M059J (cell line): ENCODE results near the gene OVCA2. TPM values are rescaled to one million over a fixed set of nuclear protein-coding genes. Genes with fewer than 3 reads are reported as not detected.

Source experiments
- DNase-seq: peaks from one replicate; pipeline ENCODE4 v3.0.0-alpha.2; 2012; ENCODE audit warnings: low read depth
- total RNA-seq: library from RNA; depleted of rRNA; stranded (reverse); fragments of >200 nt; shearing (Covaris generic); gene quantifications from 2 replicates; pipeline ENCODE4 v1.2.3, GENCODE V29; 2014; rRNA removed

The OVCA2 gene
- total RNA-seq = 18.9 and 24.0 TPM in 2 replicates

DNA sequence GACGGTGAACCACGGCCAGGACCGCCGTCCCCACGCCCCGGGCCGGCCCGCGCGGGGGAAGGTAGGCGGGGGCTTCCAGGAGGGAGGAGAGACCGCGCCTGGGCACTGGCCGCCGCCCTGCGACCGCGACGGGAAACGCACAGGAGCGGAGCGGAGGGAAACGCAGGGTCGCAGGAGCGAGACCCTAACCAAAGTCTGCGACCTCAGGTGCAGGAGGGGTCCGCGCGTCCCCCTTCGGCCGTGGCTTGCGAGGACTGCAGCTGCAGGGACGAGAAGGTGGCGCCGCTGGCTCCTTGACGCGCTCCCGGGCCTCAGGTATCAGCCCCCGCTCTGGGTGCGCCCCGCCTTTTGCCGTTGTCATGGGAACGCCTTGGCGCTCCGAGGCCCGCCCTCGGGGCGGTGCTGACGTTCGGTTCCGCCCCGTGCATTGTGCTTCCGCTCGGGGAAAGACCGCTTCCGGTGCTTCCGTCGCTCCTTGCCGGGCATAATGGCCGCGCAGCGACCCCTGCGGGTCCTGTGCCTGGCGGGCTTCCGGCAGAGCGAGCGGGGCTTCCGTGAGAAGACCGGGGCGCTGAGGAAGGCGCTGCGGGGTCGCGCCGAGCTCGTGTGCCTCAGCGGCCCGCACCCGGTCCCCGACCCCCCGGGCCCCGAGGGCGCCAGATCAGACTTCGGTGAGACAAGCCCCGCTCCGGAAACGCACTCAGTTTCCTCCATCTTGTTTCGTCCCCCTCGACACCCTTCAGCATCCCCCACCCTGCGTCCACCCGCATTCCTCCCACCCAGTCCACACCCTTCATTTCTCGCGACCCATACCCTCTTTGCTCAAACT lies at the start of gene OVCA2:
OVCA2 (plus strand) TSS at position 462 of the 829 bp plus-strand sequence; CDS start at position 488, 26 bp downstream.
- peak; percentile 91 for DNase-seq

- DNase-seq = no peak
These were observed 49.3 kb upstream of the OVCA2 start for GRCh38 chr17:1992541-1992940.

DNA sequence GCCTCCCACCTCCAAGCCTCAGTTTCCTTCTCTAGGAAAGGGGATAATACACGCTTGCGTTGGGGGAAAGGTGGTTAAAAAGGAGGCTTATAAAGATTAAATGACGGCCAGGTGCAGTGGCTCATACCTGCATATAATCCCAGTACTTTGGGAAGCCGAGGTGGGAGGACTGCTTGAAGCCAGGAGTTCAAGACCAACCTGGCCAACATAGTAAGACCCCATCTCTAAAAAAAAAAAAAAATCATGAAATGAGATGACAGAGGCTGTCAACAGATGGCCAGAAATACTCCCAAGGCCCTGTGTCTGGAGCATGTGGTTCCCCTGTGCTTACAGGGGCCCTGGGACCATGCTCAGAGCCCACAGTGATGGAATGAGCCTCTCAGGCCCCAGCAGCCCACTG lies 47.1 kb upstream of the OVCA2 start:
- DNase-seq = no peak

DNA sequence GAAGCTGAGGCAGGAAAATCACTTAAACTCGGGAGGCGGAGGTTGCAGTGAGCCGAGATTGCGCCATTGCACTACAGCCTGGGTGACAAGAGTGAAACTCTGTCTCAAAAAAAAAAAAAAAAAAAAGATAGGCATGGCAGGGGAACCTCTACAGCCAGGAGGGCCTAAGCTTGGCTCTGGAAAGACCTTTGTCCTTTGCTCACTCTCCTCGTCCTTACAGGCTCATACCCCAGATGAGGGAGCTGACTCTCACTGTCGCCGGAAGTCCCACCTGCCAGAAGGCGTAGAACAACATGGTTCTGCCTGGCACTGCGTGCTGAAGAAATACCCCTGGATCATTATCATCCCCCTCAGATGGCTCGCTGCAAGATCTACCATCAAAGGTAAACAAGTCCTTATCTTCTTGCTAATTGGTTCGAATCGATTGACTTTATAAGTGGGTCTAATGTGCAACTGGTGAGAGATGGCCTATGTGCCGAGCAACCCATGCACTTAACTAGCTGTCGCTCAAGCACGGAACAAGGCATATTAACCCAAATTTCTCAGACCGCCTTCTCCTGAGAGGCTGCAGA lies 46.4 kb upstream of the OVCA2 start:
- DNase-seq = no peak

DNA sequence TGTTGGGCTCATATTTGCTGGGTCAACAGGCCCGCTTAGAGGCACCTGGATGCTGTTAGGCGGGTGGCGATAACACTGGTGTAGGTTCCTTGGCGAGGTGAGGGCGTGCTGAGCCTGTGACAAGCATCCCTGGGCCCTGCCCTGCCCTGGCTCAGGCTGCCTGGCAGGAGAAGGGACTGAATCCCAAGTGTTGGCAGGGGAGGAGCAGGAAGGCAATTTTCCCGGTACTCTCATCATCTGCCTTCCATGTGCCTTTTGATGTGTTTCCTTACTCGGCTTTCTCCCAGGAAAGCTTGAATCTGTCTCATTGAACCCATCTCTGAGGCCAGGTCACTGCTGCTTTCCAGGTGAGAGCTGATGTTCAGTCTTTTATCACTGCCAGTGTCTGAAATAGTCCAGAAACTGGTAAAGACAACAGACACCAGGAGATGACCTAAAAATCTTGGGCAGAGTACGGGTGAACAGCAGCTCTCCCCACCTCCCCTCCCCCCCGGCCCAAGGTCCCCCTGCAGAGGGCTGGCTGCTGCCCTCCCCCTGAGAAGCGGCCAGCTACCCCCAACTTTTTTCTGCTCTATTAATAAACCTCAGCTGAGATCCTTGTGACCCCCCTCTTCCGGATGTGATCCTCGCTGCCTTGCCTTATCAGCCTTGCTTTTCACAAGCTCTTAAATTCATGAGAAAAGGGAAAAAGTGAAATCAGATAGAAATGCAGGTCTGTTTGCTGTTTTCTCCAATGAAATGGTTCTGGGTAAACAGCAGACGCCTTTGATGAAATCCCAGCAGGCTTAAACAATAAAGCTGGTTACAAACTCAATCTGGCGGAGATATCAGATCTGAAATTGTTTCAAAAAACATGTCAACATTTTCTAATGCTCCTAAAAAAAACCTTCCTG lies 45.7 kb upstream of the OVCA2 start:
- no peak for DNase-seq

DNA sequence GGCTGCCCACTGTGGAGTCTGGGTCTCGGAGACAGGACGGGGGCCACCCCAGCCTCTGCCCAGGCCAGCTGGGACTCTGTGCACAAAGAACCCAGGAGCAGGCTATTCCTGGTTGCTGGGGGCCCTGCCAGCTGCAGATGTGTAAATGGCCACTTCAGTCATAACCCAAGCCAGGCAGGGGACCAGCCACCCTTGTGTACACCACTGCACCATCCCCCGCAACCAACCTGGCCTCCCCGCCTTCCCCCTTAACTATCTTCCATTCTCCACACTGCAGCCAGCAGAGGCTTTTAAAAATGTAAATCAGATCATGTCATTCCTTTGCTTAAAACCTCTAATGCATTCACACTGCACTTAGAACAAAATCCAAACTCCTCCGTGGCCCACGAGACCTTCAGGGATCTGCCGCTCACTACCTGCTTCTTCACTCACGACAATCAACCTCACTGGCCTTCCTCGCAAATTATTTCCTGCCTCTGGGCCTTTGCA lies 45.0 kb upstream of the OVCA2 start:
- no peak for DNase-seq

DNA sequence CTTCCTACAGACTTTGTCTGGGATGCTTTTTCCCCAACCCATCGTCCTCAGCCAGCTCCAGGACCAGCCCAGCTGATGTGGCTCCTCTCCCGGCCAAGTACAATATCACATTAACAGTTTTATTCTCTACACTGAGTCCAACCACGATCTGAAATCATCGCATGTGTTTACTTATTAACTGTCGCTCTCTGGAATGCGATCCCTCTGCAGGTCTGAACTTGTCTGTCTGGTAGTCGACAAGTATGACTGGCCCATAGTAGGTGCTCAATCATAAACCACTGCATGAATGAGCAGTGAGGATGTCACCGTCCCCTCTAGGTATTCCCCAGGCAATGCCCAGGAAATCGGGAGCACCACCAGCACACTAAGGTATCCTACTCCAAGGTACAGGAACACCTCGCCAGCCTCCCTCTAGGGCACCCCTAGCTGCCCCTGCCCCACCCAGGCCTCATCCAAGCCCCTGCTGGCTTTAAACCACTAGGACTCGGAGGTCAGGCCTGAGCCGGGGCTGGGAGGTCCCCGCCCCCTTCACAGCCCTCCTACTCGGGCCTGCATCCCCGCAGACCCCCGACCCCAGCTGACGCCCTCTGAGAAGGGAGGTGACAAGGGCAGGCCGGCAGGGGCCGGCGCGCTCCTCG lies 44.4 kb upstream of the OVCA2 start:
- DNase-seq = peak; percentile 21

- DNase-seq = no peak
These were observed 43.7 kb upstream of the OVCA2 start for GRCh38 chr17:1997927-1998742.

DNA sequence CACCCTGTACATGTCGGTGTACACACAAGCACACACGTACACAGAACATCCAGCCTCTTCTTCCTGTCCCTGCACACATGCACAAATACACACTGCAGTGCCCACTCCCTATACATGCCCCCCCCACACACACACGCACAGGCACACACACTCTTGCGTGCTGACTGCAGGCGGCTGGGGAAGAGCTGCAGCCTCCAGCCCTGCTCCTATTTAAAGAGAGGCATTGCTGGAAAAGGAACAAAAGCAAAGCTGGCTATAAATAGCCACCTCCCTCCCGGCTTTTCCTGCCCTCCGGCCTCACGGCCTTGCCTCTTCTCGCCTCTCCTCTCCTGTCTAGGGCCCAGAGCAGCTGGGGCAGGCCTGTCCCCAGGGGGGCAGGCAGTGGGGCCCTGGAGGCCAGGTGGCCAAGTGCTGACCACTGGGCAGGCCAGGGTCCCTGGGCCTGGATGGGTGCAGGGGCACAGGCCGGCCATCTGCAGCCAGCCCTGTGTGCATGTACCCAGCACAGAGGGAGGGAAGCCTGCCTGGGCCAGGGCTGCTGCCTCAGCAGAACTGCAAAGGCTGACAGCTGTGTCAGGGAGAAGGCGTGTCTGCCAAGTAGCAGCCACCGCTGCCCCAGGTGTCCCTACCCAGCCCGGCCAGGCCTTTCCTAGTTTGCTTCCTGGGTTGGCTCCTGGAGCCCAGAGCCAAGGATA lies 42.1 kb upstream of the OVCA2 start:
- DNase-seq = peak; percentile 47

- DNase-seq = no peak
These were observed 39.0 kb upstream of the OVCA2 start for GRCh38 chr17:2002767-2003329.

GRCh38 chr17:2003525-2003924 lies 38.3 kb upstream of the OVCA2 start:
- no peak for DNase-seq

DNA sequence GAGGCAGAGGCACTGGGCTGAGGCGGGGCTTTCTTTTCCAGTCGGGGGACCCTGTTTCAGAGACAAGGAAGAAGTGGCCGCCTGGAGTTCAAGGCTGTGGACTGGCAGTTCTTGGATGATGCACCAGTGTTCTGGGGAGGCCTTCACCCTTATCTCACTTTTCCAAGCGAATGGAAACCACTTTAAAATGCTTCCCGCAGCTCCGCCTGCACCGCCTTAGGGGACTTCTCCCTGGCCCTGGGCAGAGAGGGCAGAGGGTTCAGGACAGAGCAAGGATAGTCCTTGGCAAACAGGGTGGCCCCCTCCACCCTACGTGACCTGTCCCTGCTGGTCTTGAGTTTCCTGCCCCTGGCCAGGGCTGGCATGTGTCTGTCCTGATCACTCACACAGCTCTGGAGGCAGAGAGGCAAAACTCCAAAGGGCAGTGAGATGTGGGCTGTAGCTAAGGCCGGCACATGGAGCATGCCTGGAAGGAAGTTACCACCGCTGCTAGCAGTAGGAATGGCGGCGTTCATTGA lies 37.3 kb upstream of the OVCA2 start:
- DNase-seq = no peak

GRCh38 chr17:2008332-2009126 lies 33.3 kb upstream of the OVCA2 start:
- DNase-seq = no peak

DNA sequence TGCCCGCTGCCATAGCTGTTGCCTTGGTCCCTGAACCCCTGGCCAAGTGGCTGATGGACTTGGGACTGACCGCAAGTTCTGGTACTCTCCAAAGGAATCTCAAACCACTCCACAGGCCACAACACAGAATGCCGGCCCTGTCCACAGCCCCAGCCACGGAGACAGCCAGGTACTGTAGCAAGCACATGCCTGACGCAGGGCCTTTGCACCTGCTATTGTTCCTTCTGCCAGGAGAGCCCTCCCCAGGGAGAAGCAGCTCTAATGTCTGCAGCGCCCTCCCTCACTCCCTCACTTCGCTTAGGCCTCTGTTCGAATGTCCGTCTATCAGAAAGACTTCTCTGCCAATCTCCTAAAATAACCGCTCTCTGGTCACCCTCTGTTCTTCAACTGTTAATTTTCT lies 32.1 kb upstream of the OVCA2 start:
- no peak for DNase-seq

- DNase-seq = peak; percentile 92
These were observed 30.1 kb upstream of the OVCA2 start for GRCh38 chr17:2011411-2012371.

DNA sequence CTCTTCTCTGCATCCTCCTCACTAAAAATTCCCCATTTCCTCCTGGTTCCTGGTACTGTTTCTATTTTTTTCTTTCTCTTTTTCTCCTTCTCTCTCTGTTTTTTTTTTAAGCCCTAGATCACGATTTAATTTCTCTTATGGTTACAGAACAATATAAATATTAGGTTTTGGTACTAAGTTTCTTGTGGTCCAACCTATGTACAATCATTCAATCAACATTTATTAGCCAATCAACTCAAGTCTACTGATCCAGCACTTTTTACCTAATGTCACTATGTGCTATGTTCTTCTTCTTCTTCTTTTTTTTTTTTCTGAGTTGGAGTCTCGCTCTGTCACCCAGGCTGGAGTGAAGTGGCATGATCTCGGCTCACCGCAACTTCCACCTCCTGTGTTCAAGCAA lies 29.3 kb upstream of the OVCA2 start:
- DNase-seq = no peak

DNA sequence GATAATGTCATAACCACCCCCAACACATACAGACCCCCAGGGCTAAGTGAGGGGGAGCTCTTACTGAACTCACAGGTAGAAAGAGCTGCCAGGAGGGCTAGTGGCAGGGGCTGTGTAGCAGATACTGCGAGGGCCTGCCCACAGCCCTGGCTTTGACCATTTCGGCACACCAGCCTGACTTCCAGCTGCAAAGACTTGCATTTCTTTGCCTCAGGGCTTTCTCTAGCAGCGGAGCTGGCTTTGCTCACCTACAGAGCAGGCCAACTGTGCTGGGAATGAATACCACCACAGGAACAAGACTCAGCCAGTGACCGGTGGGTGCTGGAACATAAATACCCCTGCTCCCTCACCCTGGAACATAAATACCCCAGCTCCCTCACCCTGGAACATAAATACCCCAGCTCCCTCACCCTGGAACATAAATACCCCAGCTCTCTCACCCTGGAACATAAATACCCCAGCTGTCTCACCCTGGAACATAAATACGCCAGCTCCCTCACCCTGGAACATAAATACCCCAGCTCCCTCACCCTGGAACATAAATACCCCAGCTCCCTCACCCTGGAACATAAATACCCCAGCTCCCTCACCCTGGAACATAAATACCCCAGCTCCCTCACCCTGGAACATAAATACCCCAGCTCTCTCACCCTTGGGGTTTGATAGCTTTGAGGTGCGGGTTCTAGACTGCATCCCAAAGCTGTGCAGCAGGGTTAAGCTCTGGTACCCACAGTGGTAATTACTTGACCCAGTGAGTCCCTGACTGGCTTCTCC lies 28.4 kb upstream of the OVCA2 start:
- DNase-seq = peak; percentile 72
